ENCODE data around the gene PAX2. TPM values are rescaled to one million over a fixed set of nuclear protein-coding genes. Genes with fewer than 3 reads are reported as not detected.

Gene PAX2
- total RNA-seq, 6 experiments from 2014 or later = not detected

DNA sequence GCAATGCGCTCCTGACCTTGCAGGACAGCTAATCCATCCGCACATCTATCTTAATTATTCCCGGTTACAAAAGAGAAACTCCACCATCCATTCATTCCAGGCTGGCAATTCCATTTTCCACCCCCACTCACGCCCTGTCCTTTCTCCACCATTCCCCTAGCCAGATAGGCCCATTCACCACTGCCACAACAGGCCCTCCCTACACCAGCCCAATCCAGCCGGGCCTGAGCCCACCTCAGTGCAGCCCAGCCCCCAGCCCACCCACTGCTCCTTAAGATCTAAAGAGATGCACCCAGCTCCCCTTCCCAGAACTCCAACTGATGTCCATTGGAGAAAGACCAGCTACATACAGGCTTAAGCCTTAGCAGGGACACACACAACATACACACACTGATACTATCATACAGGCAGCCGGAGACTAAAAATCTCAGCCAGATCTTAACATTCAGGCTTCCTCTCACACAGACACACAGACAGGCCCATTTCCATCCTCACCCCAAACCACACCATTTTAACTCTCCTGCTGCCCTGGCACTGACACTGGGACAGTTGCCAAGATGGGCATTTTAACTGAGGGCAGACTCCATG is 38.0 kb upstream of the PAX2 start:
- H3K4me1 Mint-ChIP-seq (ENCODE audit: low read depth) = no peaks in the 10 kb centered on the region
- no peak overlapping the region for H3K27ac Mint-ChIP-seq
- H3K4me3 Mint-ChIP-seq = no peak overlapping the region
- H3K27me3 Mint-ChIP-seq (ENCODE audit: insufficient read depth) = peaks cover 56% of the 10 kb centered on the region
- no peak for DNase-seq
- H3K36me3 Mint-ChIP-seq (ENCODE audit: low read depth) = no peaks in the 10 kb centered on the region
- TF ChIP-seq, protein P1, sequence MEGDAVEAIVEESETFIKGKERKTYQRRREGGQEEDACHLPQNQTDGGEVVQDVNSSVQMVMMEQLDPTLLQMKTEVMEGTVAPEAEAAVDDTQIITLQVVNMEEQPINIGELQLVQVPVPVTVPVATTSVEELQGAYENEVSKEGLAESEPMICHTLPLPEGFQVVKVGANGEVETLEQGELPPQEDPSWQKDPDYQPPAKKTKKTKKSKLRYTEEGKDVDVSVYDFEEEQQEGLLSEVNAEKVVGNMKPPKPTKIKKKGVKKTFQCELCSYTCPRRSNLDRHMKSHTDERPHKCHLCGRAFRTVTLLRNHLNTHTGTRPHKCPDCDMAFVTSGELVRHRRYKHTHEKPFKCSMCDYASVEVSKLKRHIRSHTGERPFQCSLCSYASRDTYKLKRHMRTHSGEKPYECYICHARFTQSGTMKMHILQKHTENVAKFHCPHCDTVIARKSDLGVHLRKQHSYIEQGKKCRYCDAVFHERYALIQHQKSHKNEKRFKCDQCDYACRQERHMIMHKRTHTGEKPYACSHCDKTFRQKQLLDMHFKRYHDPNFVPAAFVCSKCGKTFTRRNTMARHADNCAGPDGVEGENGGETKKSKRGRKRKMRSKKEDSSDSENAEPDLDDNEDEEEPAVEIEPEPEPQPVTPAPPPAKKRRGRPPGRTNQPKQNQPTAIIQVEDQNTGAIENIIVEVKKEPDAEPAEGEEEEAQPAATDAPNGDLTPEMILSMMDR (IDR thresholded peaks at IDR 0.05) = no peak
- no peaks in the 10 kb centered on the region for H3K9me3 Mint-ChIP-seq

DNA sequence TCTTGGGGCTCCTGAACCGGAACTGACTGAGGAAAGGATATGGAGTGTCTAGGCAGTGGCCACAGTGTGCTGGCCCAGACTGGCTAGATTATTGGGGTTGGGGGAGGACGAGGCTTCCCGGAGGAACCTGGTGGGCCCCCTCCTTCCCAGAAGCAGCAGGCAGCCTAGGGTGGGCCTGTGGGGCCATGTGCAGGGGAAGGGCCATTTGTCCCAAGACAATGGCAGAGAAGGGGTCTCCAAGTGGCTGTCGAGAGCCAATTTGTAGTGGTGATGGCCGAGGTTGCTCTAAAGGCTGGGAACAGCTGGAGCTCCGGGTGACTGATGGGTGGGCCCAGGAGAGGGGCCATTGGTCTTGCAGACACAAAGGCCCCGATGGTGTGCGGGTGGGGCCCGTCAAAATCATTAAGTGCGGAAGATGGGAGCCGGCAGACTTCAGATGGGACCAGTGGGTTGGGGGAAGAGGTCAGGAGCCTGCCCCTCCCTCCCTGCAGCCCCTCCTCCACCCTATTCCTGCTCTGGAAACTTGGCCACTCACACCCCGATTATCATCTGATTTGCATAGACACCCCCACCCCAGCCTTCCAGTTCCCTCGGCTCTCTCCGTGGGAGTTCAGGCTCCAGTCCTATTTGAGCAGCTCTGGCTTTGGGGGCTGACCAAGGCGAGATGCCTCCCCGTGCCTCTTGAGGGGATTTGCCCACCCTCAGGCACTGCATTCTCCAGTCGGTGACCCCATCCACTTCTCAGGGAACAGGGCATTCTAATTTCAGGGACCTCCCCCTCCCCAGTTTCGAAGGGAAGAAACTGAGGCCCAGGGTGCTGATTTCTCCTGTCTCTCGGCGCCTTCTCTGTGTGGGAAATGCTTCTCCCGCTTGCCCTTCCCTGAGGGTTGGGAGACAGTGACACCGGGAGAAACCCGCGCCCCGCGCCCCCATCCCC is 36.0 kb upstream of the PAX2 start:
- no peak overlapping the region for H3K27ac Mint-ChIP-seq
- no peak for DNase-seq
- H3K27me3 Mint-ChIP-seq (ENCODE audit: insufficient read depth) = peaks cover 67% of the 10 kb centered on the region
- H3K4me1 Mint-ChIP-seq (ENCODE audit: low read depth) = no peaks in the 10 kb centered on the region
- no peak overlapping the region for H3K4me3 Mint-ChIP-seq
- no peaks in the 10 kb centered on the region for H3K36me3 Mint-ChIP-seq (ENCODE audit: low read depth)
- H3K9me3 Mint-ChIP-seq = no peaks in the 10 kb centered on the region
- TF ChIP-seq, protein P1 (IDR thresholded peaks at IDR 0.05) = no peak

DNA sequence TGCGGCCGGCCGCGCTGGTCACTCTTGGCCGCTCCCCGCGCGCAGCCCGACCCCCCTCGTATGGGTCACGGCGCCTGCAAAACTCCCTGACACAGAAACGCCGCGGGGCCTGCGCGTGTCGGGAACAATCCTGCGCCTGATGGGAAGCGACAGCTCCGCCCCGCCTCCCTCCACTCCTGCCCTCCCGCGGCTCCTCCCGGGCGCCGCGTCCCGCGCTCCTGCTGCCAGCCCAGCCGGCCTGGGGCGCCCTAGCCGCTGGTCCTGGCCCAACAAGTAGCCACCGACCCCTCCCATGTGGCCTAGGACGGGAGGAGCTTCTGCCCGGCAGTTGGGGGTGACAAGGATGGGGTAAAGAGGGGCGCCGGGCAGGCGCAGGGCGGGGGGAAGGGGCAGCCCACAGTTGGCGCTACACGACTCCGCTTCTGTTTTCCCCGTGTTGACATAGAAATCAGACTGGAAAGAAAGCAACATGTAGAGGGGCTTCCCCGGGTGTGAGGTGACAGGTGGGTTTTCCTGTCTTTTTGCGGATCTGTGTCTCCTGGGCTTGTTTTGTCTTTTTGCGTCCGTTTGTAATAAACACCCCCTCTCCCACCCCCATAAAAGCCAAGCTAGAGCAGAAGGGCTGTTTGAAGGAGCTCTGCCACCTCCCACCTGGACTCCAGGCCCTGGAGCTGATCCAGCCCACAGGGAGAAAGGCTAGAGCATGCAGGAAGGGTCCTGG is 35.1 kb upstream of the PAX2 start:
- H3K27ac Mint-ChIP-seq = no peak overlapping the region
- no peak overlapping the region for H3K4me3 Mint-ChIP-seq
- H3K27me3 Mint-ChIP-seq (ENCODE audit: insufficient read depth) = peaks cover 73% of the 10 kb centered on the region
- H3K9me3 Mint-ChIP-seq = peaks cover 4% of the 10 kb centered on the region
- peaks cover 3% of the 10 kb centered on the region; the same call in 1 of the 2 replicates for H3K36me3 Mint-ChIP-seq (ENCODE audit: low read depth)
- H3K4me1 Mint-ChIP-seq (ENCODE audit: low read depth) = peaks cover 3% of the 10 kb centered on the region; the same call in 1 of the 2 replicates
- DNase-seq = no peak
- TF ChIP-seq, protein P1 (IDR thresholded peaks at IDR 0.05) = no peak

DNA sequence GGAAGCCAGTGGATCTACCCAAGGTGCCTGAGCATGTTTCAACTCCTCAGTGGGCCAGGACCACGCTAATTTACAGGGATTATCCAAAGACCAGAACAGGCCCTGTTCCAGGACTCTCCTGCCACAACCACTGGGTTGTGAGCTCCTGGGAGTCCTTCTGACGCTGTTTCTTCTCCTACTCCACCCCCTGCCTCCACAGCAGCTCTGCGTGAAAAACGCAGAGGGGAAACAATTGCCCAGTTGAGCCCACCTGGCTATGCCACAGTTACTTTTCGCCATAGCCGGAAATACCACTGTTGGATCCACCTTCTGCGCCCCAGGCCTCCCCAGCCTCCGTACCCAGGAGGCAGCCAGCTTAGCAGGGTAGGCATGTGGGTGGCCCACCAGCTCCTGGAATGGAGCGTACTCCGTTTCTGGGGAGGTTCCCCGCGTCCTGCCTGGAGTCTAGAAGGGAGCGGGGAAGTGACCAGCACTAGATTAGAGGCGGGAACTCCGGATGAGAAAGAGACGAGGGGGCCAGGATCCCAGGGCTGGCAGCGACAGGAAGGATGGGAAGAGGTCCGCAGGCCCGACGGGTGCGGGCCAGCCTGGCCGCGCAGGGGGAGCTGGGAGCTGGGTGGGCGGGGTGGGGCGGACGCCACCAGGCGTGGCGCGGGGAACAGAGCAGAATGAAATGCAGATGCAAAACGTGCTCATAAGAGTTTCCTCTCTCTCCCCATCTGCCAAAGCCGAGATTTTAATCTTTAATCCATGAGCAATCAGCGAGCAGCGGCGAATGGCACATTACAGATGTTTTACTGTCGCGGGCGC is 32.1 kb upstream of the PAX2 start:
- Mint-ChIP-seq H3K27me3 (ENCODE audit: insufficient read depth) (peaks cover 68% of the 10 kb centered on the region), H3K9me3 (peaks cover 5% of the 10 kb centered on the region), H3K36me3 (ENCODE audit: low read depth) (peaks cover 5% of the 10 kb centered on the region; the same call in 1 of the 2 replicates), H3K27ac (no peak overlapping the region), H3K4me3 (no peak overlapping the region), H3K4me1 (ENCODE audit: low read depth) (peaks cover 5% of the 10 kb centered on the region; the same call in 1 of the 2 replicates)
- DNase-seq = no peak
- TF ChIP-seq, protein P1 (IDR thresholded peaks at IDR 0.05) = no peak
